Measurements from ENCODE around the gene ACSM2B.
"Not testable (repeated sequence)": the region's sequence is repeated elsewhere in the genome, so short reads cannot be mapped to it uniquely, and the experiment has no call there.

- TF ChIP-seq POLR2A (IDR thresholded peaks at IDR 0.05); CTCF (IDR thresholded peaks at IDR 0.05 in 4 of 5, conservative IDR thresholded peaks at IDR 0.05 in 1 of 5): not testable (repeated sequence)
Observed at GRCh38 chr16:20586112-20586511, 9.9 kb upstream of the ACSM2B start.

Measured in gastrocnemius medialis (tissue), 4 donors.